HepG2 (cell line): ENCODE data around the gene DNAJC19. TPM values are rescaled to one million over a fixed set of nuclear protein-coding genes. Genes with fewer than 3 reads are reported as not detected.
A peak's percentile ranks its signal among the peaks of the same experiment; 100 is the strongest.

Experiments
- CBX1 ChIP-seq: IDR thresholded peaks from one replicate; pipeline ENCODE4 v1.6.1; 2016; ENCODE audit warnings: antibody characterized with exemption, low read depth
- CHD4 ChIP-seq: fragments of 200-600 bp; sonication (generic); IDR thresholded peaks from 2 replicates; pipeline ENCODE4 v1.7.0; 2017; ENCODE audit warnings: mild to moderate bottlenecking, low read length, borderline replicate concordance
- ETV5 ChIP-seq: IDR thresholded peaks from 2 replicates; pipeline ENCODE4 v1.6.1; 2018; ENCODE audit warnings: missing biosample characterization, missing genetic modification reagents, inconsistent platforms, borderline replicate concordance
- MED1 ChIP-seq: sonication (generic); formaldehyde crosslinking; IDR thresholded peaks from 2 replicates; pipeline ENCODE4 v1.4.0; 2020; ENCODE audit warnings: missing genetic modification reagents
- NCOR1 ChIP-seq: fragments of 200-600 bp; sonication (generic); IDR thresholded peaks from 2 replicates; pipeline ENCODE4 v1.7.0; 2017; ENCODE audit warnings: antibody characterized with exemption, low read length, borderline replicate concordance
- PRDM10 ChIP-seq: sonication (generic); formaldehyde crosslinking; IDR thresholded peaks from 2 replicates; pipeline ENCODE4 v1.4.0; 2020; ENCODE audit warnings: low read depth, missing genetic modification reagents
- RERE ChIP-seq: IDR thresholded peaks from 2 replicates; pipeline ENCODE4 v1.6.1; 2016; ENCODE audit warnings: low read depth, missing genetic modification reagents, missing compliant biosample characterization
- SIN3B ChIP-seq: fragments of 150-350 bp; IDR thresholded peaks from 2 replicates; pipeline ENCODE4 v1.6.1; 2014; ENCODE audit warnings: low read length
- SMAD9 ChIP-seq: sonication (generic); formaldehyde crosslinking; IDR thresholded peaks from 2 replicates; pipeline ENCODE4 v1.5.1; 2020; ENCODE audit warnings: mild to moderate bottlenecking, missing genetic modification reagents
- ZBTB46 ChIP-seq: sonication (generic); formaldehyde crosslinking; IDR thresholded peaks from 2 replicates; pipeline ENCODE4 v1.4.0; 2020; ENCODE audit warnings: mild to moderate bottlenecking, missing genetic modification reagents, borderline replicate concordance
- ZEB1 ChIP-seq: IDR thresholded peaks from 2 replicates; pipeline ENCODE4 v1.6.1; 2012; ENCODE audit warnings: mild to moderate bottlenecking, low read depth, inconsistent platforms; ENCODE audit not compliant: insufficient replicate concordance
- ZNF564 ChIP-seq: sonication (generic); formaldehyde crosslinking; IDR thresholded peaks from 2 replicates; pipeline ENCODE4 v1.8.1; 2023; ENCODE audit warnings: mild to moderate bottlenecking, missing genetic modification reagents
- ZNF672 ChIP-seq: sonication (generic); formaldehyde crosslinking; IDR thresholded peaks from 2 replicates; pipeline ENCODE4 v1.8.1; 2022; ENCODE audit warnings: missing genetic modification reagents
- ZNF788 ChIP-seq: sonication (generic); formaldehyde crosslinking; IDR thresholded peaks from 2 replicates; pipeline ENCODE4 v1.5.0; 2020; ENCODE audit warnings: mild to moderate bottlenecking, missing genetic modification reagents, borderline replicate concordance
- ZNF816 ChIP-seq: sonication (generic); formaldehyde crosslinking; IDR thresholded peaks from 2 replicates; pipeline ENCODE4 v1.8.0; 2022; ENCODE audit warnings: missing genetic modification reagents, mild to moderate bottlenecking, borderline replicate concordance
- ZNF83 ChIP-seq: sonication (generic); formaldehyde crosslinking; IDR thresholded peaks from 2 replicates; pipeline ENCODE4 v1.4.0; 2020; ENCODE audit warnings: missing genetic modification reagents, mild to moderate bottlenecking, borderline replicate concordance
- ZSCAN21 ChIP-seq: sonication (generic); formaldehyde crosslinking; IDR thresholded peaks from 2 replicates; pipeline ENCODE4 v1.8.0; 2022; ENCODE audit warnings: mild to moderate bottlenecking, missing genetic modification reagents, moderate library complexity, borderline replicate concordance
- ZSCAN30 ChIP-seq: sonication (generic); formaldehyde crosslinking; IDR thresholded peaks from 2 replicates; pipeline ENCODE4 v1.5.0; 2020; ENCODE audit warnings: mild to moderate bottlenecking, missing genetic modification reagents
- polyA plus RNA-seq, 8 experiments: library from polyadenylated mRNA; depleted of rRNA in 3 of 8; stranded (reverse) in 7 of 8; unstranded in 1 of 8; fragments of >200 nt; fragmentation: Illumina TruSeq in 4 of 8; extraction: Trizol in 4 of 8; gene quantifications; 2 replicates each; pipeline versions ENCODE4 v1.2.1 to v1.2.3, GENCODE V29; 2011 to 2016; ENCODE audit warnings: low read depth in 4 of 8, missing spikeins in 1 of 8, mixed read lengths in 1 of 8; ENCODE audit not compliant: insufficient read depth in 1 of 8
- total RNA-seq, 5 experiments: library from RNA; depleted of rRNA; stranded (reverse); fragments of >200 nt; fragmentation: Illumina TruSeq; extraction: Trizol; gene quantifications; 2 replicates each; pipeline ENCODE4 v1.2.3, GENCODE V29; 2016; ENCODE audit warnings: low read depth in 1 of 5

The DNAJC19 gene
- total and polyA plus RNA-seq, 2 of the 13 experiments (the other 11 are each of a cell fraction or from before 2014, with no cell fraction given): 51.1 to 75.8 TPM

- peak; percentile 91 for TF ChIP-seq ZSCAN21 (CRISPR knock-in tag)
- no peak for TF ChIP-seq ZSCAN30
- TF ChIP-seq SMAD9 (CRISPR knock-in tag): no peak
- no peak for TF ChIP-seq NCOR1
- peak; percentile 74 for TF ChIP-seq ZEB1
- TF ChIP-seq CHD4: no peak
- no peak for TF ChIP-seq SIN3B
- TF ChIP-seq ZNF788: peak; percentile 98
- TF ChIP-seq MED1 (CRISPR knock-in tag): peak; percentile 83
- TF ChIP-seq CBX1: peak; percentile 82
- peak; percentile 75; the same call in 1 of the 2 replicates for TF ChIP-seq ZNF83
- TF ChIP-seq ZNF816 (CRISPR knock-in tag): no peak; the same call in 1 of the 2 replicates
- TF ChIP-seq ZBTB46: 0 out of 2 replicates have a peak, but pooled peaks have one; percentile 56
- TF ChIP-seq PRDM10: peak; percentile 79
- peak; percentile 82; the same call in 1 of the 2 replicates for TF ChIP-seq ZNF564 (CRISPR knock-in tag)
- peak; percentile 57; the same call in 1 of the 2 replicates for TF ChIP-seq RERE (CRISPR knock-in tag)
- peak; percentile 62 for TF ChIP-seq ETV5 (CRISPR knock-in tag)
- TF ChIP-seq ZNF672: no peak
These were observed at the start of gene DNAJC19 (continued) for GRCh38 chr3:180989291-180990163.
